GM18868 (cell line): Measurements from ENCODE around the gene LAYN.

ENCODE experiments used
- ATAC-seq: cut with Tn5 transposase; IDR thresholded peaks from one replicate; pipeline ENCODE4 v1.9.1; 2021; ENCODE audit warnings: mild to moderate bottlenecking, moderate library complexity; ENCODE audit not compliant: unreplicated experiment

The LAYN gene

GRCh38 chr11:111591187-111591960 lies 50.9 kb downstream of the LAYN start:
- no peak for ATAC-seq

GRCh38 chr11:111592491-111592890 lies 52.0 kb downstream of the LAYN start:
- ATAC-seq, result no peak

GRCh38 chr11:111596319-111596718 lies 55.8 kb downstream of the LAYN start:
- ATAC-seq, result no peak

- ATAC-seq, result no peak
Observed at GRCh38 chr11:111598148-111598547, 57.6 kb downstream of the LAYN start.

GRCh38 chr11:111598559-111598958 lies 58.0 kb downstream of the LAYN start:
- ATAC-seq, result no peak

GRCh38 chr11:111601636-111601978 lies 61.1 kb downstream of the LAYN start:
- ATAC-seq, result no peak

GRCh38 chr11:111601979-111602864 lies 61.7 kb downstream of the LAYN start, which contains the start of gene SIK2:
Gene SIK2, plus strand, starts transcription at chr11:111602449. Its CDS starts 115 bp downstream, at chr11:111602564.
- peak; percentile 87 for ATAC-seq

GRCh38 chr11:111602865-111603610 lies 62.5 kb downstream of the LAYN start:
- no peak for ATAC-seq

GRCh38 chr11:111603611-111604130 lies 63.2 kb downstream of the LAYN start:
- ATAC-seq, result no peak

GRCh38 chr11:111604392-111605009 lies 64.0 kb downstream of the LAYN start:
- no peak for ATAC-seq

GRCh38 chr11:111605681-111606080 lies 65.2 kb downstream of the LAYN start:
- no peak for ATAC-seq

- ATAC-seq, result no peak
Observed at GRCh38 chr11:111606986-111607385, 66.5 kb downstream of the LAYN start.

GRCh38 chr11:111607751-111608150 lies 67.2 kb downstream of the LAYN start:
- ATAC-seq, result no peak
